C4-2B (cell line): ENCODE data around the gene PEPD.

Source experiments
- H3K27ac ChIP-seq: fragments of 450-650 bp; 2 replicates; pipeline ENCODE4 v1.5.1; 2017
- CTCF ChIP-seq: fragments of 450-650 bp; conservative IDR thresholded peaks from 2 replicates; pipeline ENCODE4 v1.5.1; 2017; ENCODE audit warnings: mild to moderate bottlenecking
- ZFX ChIP-seq: fragments of 450-650 bp; IDR thresholded peaks from 2 replicates; pipeline ENCODE4 v1.6.1; 2017

The PEPD gene

DNA sequence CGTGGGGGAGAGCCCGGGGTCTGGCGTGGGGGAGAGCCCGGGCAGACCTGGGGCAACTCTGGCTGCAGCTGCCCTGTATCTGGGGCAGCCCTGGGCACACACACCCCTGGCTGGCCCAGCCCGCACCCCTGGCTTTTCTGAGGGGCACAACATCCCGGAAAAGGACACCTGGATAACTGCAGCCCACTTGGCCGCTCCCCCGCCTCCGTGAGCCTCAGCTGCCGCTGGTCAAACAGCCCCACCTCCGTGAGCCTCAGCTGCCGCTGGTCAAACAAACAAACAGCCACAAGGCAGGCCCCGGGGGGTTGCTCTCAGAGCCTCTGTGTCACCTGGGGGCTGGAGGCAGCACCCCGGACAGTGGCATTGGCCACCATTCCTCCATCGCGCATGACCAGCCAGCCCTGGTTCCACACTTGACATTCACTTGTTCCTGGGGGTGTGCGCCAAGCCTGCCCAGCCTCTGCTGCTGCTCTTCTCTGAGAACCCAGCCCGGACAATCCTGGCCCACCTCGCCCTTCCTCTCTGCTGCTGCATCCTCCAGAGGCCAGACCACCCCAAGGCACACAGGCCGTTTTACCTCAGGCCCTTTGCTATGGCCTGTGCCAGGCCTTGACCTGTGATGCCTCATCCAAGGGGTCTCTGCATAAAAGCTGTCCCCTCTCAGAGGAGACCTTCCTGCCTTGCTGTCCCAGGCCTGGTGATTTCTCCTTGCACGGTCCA, 128.1 kb downstream of the PEPD start:
- TF ChIP-seq CTCF (no peak), ZFX (no peak)
- no peak overlapping the region for H3K27ac ChIP-seq

DNA sequence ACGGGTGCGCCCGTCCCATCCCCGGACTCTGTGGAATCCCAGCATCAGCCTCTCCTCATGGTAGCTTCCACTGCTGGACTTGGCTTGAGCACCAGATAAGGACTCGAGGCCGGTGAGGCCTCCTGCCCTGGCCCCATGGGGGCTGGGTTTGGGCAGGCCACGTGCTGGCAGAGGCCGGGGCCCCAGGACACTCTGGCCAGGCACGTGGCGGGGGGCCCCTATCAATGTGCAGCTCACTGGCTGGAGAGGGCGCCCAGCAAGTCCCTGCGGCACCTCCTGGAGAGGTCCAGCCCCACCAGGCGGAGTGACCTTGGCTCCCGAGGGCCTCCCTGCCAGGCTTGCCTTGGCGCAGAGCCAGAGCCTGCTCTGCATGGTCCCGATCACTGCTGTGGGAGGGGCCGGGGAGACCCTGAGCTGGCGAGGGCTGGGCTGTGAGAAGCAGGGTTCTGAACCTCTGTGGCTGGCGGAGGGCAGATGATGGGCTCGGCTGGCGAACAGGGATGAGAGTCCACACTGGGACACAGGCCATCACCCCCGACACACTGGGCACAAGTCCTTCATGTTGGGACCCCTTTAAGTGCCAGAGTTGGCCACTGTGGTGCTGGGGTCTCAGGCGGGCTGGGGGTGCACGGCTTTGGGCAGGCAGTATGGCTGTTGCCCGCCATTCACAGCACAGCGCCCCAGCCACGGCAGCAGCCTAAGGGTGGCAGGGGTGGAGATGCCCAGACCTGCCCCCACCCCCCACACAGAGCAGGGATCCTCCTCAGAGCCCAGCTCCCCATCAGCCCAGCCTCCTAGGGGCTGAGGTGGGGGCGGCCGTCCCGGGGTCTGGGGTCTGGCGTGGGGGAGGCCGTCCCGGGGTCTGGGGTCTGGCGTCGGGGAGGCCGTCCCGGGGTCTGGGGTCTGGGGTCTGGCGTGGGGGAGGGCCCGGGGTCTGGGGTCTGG, 129.0 kb downstream of the PEPD start:
- H3K27ac ChIP-seq: no peak overlapping the region
- TF ChIP-seq CTCF: no peak
- TF ChIP-seq ZFX: no peak

GRCh38 chr19:33391631-33392249, 129.9 kb downstream of the PEPD start:
- TF ChIP-seq CTCF (no peak), ZFX (no peak)

DNA sequence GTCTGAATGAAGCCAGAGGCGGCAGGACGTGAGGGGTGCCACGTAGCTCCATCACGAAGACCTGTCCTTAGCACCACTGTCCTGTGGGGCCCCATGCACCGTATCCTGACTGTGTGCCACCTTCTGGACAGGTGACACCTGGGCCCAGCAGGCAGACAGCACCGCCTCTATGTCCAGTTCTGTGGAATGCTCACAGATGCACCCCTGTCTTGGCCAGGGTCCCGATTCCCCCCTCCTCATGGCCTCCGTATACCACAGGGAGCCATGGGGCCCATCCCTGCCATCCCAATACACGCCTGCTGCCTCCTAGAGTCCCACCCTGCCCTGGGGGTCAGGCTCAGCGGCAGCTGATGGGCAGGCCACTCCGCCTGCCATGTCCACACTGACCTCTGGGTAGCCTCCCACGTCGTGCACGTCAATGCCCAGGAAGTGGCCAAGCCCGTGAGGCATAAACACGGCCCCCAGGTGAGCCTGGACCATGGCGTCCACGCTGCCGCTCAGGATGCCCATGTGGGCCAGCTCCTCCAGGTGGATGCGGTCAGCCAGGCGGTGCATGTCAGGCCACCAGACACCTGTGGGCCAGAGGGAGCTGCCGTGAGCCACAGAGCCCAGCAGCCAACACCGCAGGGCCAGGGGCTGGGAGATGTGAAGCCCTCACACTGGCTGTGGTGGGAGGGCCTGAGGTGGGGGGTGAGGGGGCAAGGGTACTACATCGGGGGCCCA, 130.5 kb downstream of the PEPD start:
- no peak for TF ChIP-seq ZFX
- TF ChIP-seq CTCF: no peak
- H3K27ac ChIP-seq: no peak overlapping the region

More at GRCh38 chr19:33391631-33392249, 129.9 kb downstream of the PEPD start:
- H3K27ac ChIP-seq: no peak overlapping the region

DNA sequence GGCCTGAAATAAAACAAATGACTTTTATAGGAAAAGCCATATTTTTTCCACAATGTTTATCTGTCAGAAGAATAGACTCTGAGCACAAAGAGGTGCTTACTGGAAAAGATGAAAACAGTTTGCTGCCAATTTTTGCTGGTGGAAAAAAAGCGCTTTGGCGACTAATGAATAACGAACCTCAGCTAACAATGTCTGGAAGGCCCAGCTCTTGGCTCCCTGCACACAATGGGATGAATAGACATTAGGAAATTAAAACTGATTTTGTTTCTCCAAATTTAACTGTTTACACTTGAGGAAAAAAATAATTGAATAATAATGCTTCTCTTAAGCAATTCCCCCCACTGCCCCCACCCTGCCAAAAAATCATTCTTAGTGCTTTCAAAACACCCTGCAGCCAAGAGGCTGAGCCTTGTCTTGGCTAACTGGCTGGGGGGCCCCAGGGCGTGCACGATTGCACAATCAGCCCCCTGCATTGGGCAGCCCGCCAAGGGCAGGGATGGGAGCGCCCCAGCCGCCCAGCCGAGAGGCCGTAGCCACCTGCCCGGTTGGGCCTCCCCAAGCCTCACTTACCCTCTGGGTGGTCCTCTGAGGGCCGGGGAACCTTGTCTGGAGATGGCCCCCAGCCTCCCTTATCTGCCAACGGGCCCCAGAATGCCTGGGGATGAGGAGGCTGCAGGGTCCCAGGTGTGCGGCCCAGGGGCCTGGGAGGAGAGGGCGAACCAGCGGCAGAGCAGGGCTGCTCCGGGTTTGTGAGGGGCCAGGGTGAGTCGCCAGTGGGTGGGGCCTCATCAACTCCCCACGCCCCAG, 131.3 kb downstream of the PEPD start:
- TF ChIP-seq CTCF: no peak
- no peak for TF ChIP-seq ZFX
- no peak overlapping the region for H3K27ac ChIP-seq

- TF ChIP-seq CTCF: no peak
- no peak for TF ChIP-seq ZFX
- H3K27ac ChIP-seq: no peak overlapping the region
Observed at GRCh38 chr19:33389421-33390100, 132.0 kb downstream of the PEPD start.
